AG04449 (cell line): ENCODE data around the gene WDR43.
"Not testable (repeated sequence)": the region's sequence is repeated elsewhere in the genome, so short reads cannot be mapped to it uniquely, and the experiment has no call there.

Experiments
- CTCF ChIA-PET: fragments of 350-600 bp; formaldehyde crosslinking; extraction: SDS; loops from one replicate; lab custom pipeline; 2021; ENCODE audit warnings: antibody characterized with exemption; lab: Yijun Ruan, JAX
- POLR2A ChIA-PET: fragments of 400-600, 350-600 bp; formaldehyde crosslinking; extraction: SDS; loops from one replicate; lab custom pipeline; 2020; ENCODE audit warnings: antibody characterized with exemption, inconsistent platforms; lab: Yijun Ruan, JAX
- DNase-seq: peaks from one replicate; pipeline ENCODE4 v3.0.0-alpha.2; 2010; ENCODE audit warnings: low read depth, low spot score
- H3K4me3 ChIP-seq: 2 replicates; pipeline ENCODE4 v1.5.1; 2011; ENCODE audit warnings: low read depth, mild to moderate bottlenecking, control low read depth, low read length
- TF ChIP-seq, protein P1 (sequence below): IDR thresholded peaks from one replicate; pipeline ENCODE4 v1.5.1; 2011; ENCODE audit warnings: mild to moderate bottlenecking, moderate library complexity, low read length, control low read depth, inconsistent platforms; ENCODE audit not compliant: insufficient read depth; ENCODE audit errors: missing control alignments

The WDR43 gene

DNA sequence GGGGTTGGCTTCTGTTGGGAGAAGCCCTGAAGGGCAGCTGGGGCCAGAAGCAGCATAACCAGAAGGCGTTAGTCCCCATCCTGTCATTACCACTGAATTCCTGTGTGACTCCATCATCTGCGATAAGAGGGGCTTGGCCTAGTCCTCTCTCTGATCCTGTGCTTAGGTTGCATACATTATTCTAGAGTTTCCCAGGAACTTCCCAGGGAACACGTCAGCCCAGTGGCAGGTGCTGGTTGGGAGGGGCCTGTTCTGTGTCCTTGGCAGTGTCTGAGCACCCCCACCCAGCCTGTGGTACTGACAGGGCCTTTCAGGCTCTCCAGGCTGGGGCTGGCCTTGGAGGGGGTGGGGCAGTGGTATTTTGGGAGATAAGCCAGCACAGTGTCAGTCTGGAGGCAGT is 82.1 kb downstream of the WDR43 start:
- ChIA-PET POLR2A (no interaction called here), CTCF (no interaction called here)
- TF ChIP-seq, protein P1, sequence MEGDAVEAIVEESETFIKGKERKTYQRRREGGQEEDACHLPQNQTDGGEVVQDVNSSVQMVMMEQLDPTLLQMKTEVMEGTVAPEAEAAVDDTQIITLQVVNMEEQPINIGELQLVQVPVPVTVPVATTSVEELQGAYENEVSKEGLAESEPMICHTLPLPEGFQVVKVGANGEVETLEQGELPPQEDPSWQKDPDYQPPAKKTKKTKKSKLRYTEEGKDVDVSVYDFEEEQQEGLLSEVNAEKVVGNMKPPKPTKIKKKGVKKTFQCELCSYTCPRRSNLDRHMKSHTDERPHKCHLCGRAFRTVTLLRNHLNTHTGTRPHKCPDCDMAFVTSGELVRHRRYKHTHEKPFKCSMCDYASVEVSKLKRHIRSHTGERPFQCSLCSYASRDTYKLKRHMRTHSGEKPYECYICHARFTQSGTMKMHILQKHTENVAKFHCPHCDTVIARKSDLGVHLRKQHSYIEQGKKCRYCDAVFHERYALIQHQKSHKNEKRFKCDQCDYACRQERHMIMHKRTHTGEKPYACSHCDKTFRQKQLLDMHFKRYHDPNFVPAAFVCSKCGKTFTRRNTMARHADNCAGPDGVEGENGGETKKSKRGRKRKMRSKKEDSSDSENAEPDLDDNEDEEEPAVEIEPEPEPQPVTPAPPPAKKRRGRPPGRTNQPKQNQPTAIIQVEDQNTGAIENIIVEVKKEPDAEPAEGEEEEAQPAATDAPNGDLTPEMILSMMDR = no peak
- no peak overlapping the region for H3K4me3 ChIP-seq
- no peak for DNase-seq

- TF ChIP-seq, protein P1 = no peak
- no peak overlapping the region for H3K4me3 ChIP-seq
- ChIA-PET CTCF (no interaction called here), POLR2A (no interaction called here)
- DNase-seq = no peak
Observed at GRCh38 chr2:28977176-28977875, 82.9 kb downstream of the WDR43 start.

DNA sequence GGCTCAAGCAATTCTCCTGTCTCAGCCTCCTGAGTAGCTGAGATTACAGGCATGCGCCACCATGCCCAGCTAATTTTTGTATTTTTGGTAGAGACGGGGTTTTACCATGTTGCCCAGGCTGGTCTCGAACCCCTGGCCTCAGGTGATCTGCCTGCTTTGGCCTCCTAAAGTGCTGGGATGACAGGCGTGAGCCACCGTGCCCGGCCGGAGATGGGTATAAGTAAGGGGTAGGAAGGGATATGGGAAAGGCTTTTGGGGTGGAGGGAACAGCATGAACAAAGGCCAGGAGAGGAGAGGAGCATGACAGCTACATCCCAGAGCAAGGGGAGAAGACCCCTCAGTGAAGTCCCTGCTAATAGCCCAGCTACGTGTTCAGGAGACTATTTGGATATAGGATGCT is 83.5 kb downstream of the WDR43 start:
- H3K4me3 ChIP-seq, POLR2A ChIA-PET: not testable (repeated sequence)
- CTCF ChIA-PET = interaction anchor here (0.8 kb wide), 1 partner anchor 19 kb away, joined by 3 read pairs; no protein-coding TSS in a partner anchor

GRCh38 chr2:28978606-28979005 is 84.1 kb downstream of the WDR43 start:
- POLR2A ChIA-PET = no interaction called here
- no peak for DNase-seq
- CTCF ChIA-PET = interaction anchor here (0.7 to 0.8 kb wide), 2 partner anchors 18 to 20 kb away, joined by 3 read pairs; no protein-coding TSS in a partner anchor
- H3K4me3 ChIP-seq = no peak overlapping the region
- TF ChIP-seq, protein P1 = no peak

More for the DNA sequence above, 83.5 kb downstream of the WDR43 start:
- not testable (repeated sequence) for DNase-seq

GRCh38 chr2:28979041-28979440 is 84.6 kb downstream of the WDR43 start:
- no peak for DNase-seq
- H3K4me3 ChIP-seq = no peak overlapping the region
- CTCF ChIA-PET = interaction anchor here (0.7 kb wide), 1 partner anchor 18 kb away, joined by 3 read pairs; no protein-coding TSS in a partner anchor
- TF ChIP-seq, protein P1 = no peak
- POLR2A ChIA-PET = no interaction called here

DNA sequence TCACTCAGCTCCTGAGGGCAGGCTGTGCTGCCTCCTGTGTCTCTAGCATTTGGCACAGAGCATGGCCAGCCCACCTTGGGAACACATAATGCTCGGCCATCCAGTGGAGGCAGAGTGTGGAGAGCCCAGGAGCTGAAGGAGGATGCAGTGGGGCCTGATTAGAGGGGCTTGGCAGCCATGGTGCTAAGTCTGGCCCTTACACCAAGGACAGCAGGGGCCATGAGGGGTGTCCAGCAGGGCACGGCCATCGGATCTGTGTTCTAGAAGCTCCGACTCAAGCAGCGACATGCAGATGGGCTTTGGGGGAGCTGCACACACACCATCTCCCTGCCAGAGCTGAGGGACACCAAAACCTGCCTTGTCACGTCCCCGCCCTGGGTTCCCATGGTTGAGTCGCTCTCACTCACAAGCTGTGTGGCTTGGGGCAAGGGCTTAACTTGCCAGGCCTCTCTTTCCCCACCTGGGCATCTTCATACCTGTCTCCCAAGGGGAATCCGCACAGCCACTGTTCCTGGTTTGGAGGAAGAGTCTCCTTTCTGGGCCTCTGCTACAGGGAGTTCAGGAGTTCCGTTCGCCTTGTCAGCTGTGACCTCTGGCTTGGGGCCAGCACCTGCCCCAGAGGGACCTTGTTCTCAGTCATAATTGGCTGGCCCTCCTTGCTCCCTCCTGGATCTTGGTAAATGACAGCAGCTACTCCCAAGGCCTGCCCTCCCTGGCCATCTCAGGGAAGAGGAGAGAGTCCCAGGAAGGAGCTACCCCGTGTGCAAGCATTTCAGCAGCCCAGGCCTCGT is 85.3 kb downstream of the WDR43 start:
- CTCF ChIA-PET = no interaction called here
- TF ChIP-seq, protein P1 = no peak
- POLR2A ChIA-PET = no interaction called here
- DNase-seq = no peak
- no peak overlapping the region for H3K4me3 ChIP-seq
